ENCODE data around the gene TBC1D14. TPM values are rescaled to one million over a fixed set of nuclear protein-coding genes. Genes with fewer than 3 reads are reported as not detected.

TBC1D14 gene
- total and polyA plus RNA-seq, 9 of the 15 experiments (the other 6 are each of a cell fraction or from before 2014, with no cell fraction given), result 2.1 to 59.6 (median 44.8) TPM

- POLR2A ChIA-PET, result interaction anchor here (0.7 kb wide), 1 partner anchor 422 kb away, joined by 3 read pairs; no protein-coding TSS in a partner anchor
- TF ChIP-seq SAFB2 (IDR thresholded peaks at IDR 0.05; ENCODE audit: borderline replicate concordance, low read depth, low read length, severe bottlenecking), result no peak
- TF ChIP-seq POLR2AphosphoS5 (IDR thresholded peaks at IDR 0.05; ENCODE audit: control insufficient read depth, insufficient read depth, low read depth, low read length), result no peak
- TF ChIP-seq FOXK1 (CRISPR knock-in tag; IDR thresholded peaks at IDR 0.05; ENCODE audit: borderline replicate concordance), result no peak
- no peak for TF ChIP-seq ADNP (tag; IDR thresholded peaks at IDR 0.05)
- TF ChIP-seq, protein P1, sequence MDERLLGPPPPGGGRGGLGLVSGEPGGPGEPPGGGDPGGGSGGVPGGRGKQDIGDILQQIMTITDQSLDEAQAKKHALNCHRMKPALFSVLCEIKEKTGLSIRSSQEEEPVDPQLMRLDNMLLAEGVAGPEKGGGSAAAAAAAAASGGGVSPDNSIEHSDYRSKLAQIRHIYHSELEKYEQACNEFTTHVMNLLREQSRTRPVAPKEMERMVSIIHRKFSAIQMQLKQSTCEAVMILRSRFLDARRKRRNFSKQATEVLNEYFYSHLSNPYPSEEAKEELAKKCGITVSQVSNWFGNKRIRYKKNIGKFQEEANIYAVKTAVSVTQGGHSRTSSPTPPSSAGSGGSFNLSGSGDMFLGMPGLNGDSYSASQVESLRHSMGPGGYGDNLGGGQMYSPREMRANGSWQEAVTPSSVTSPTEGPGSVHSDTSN (CRISPR knock-in tag; IDR thresholded peaks at IDR 0.05; ENCODE audit: low read depth), result no peak
- TF ChIP-seq, protein P1 (tag; conservative IDR thresholded peaks at IDR 0.05; ENCODE audit: low read depth), result no peak
- TF ChIP-seq FOXA3 (CRISPR knock-in tag; conservative IDR thresholded peaks at IDR 0.05 in 1 of 2, IDR thresholded peaks at IDR 0.05 in 1 of 2), result no peak
- TF ChIP-seq TOE1 (IDR thresholded peaks at IDR 0.05; ENCODE audit: borderline replicate concordance), result no peak
- TF ChIP-seq TOE1 (CRISPR knock-in tag; IDR thresholded peaks at IDR 0.05; ENCODE audit: borderline replicate concordance, low read depth), result no peak
- TF ChIP-seq PYGO2 (tag; IDR thresholded peaks at IDR 0.05), result no peak
- TF ChIP-seq MITF (IDR thresholded peaks at IDR 0.05), result no peak
- no peak for TF ChIP-seq RBM25 (IDR thresholded peaks at IDR 0.05; ENCODE audit: low read depth, low read length, severe bottlenecking)
These were observed 95.9 kb downstream of the TBC1D14 start for GRCh38 chr4:7005571-7005970.

More at GRCh38 chr4:7005571-7005970, 95.9 kb downstream of the TBC1D14 start:
- Histone ChIP-seq H3K36me3 (ENCODE audit: control insufficient read depth, insufficient read depth, low read length) (peaks cover 95% of the 10 kb centered on the region), H3K4me2 (ENCODE audit: insufficient read depth, low read length) (no peak overlapping the region), H2AFZ (ENCODE audit: low read depth, low read length) (no peak overlapping the region), H3K9ac (ENCODE audit: insufficient read depth in 1 of 2, low read depth in 2 of 2, low read length in 2 of 2) (no peak overlapping the region), H3K4me3 (no peak overlapping the region), H3K27ac (ENCODE audit: extremely low read depth, low read depth, low read length) (no peak overlapping the region), H3K9me1 (ENCODE audit: control insufficient read depth, insufficient read depth, low read length) (no peaks in the 10 kb centered on the region), H3K79me2 (ENCODE audit: control insufficient read depth, insufficient read depth, low read length) (no peaks in the 10 kb centered on the region), H4K20me1 (replicated peaks; ENCODE audit: control insufficient read depth, insufficient read depth, low read length) (0 out of 2 replicates have a peak, but pooled peaks cover 5% of the 10 kb centered on the region), H3K4me1 (replicated peaks in 1 of 2; ENCODE audit: control insufficient read depth in 2 of 2, insufficient read depth in 2 of 2, low read length in 2 of 2) (peaks cover 0 to 4% of the 10 kb centered on the region in 2 experiments; a peak in 1 of 5 replicates), H3K9me3 (replicated peaks; ENCODE audit: control insufficient read depth, insufficient read depth, low read depth, low read length) (no peaks in the 10 kb centered on the region), H3K27me3 (ENCODE audit: control insufficient read depth in 2 of 2, insufficient read depth in 2 of 2, low read length in 2 of 2) (no peaks in the 10 kb centered on the region)
- WGBS (ENCODE audit: insufficient coverage, low coverage, missing lambda C conversion rate), result 94% methylated on average over 4 of the region's 4 CpGs
- no peak for FAIRE-seq
- intact Hi-C loops (cut with micrococcal nuclease) (no loop called here), in situ Hi-C loops (cut with MboI) (no loop called here)
- BruUV-seq (replicated peaks), result no TSS peak
- no peak for ATAC-seq
- DNase-seq (ENCODE audit: extremely low read depth in 1 of 4, low spot score in 3 of 4), result no peak
- CTCF ChIA-PET (ENCODE audit: low intra/inter-chr PET ratio), result no interaction called here

Measured in K562 (cell line).